GM12878 (cell line): Measurements from ENCODE around the gene MBOAT1. TPM values are rescaled to one million over a fixed set of nuclear protein-coding genes. Genes with fewer than 3 reads are reported as not detected.

ENCODE experiments used
- ATAC-seq: fragments of 200-7000 bp; cut with Tn5 transposase; 3 replicates; pipeline ENCODE4 v1.9.1; 2020; ENCODE audit warnings: mild to moderate bottlenecking, moderate library complexity
- BruUV-seq: library from RNA; stranded (reverse); fragments of 400-500 nt; replicated peaks from 2 replicates; lab custom pipeline; 2021; lab: Mats Ljungman, UMichigan
- CTCF ChIA-PET: fragments of 300-600 bp; sonication (Branson Sonifier 250); formaldehyde crosslinking; extraction: SDS; loops from one replicate; lab custom pipeline; 2021; ENCODE audit warnings: inconsistent platforms; lab: Yijun Ruan, JAX
- POLR2A ChIA-PET: fragments of 350-600 bp; formaldehyde crosslinking; extraction: SDS; loops from one replicate; lab custom pipeline; 2021; ENCODE audit warnings: inconsistent platforms; lab: Charles Lee
- RAD21 ChIA-PET: fragments of 300-600 bp; sonication (Branson Sonifier 250); formaldehyde crosslinking; loops from one replicate; lab custom pipeline; 2023; ENCODE audit warnings: antibody characterized with exemption; ENCODE audit not compliant: unreplicated experiment; lab: Charles Lee
- SMC1A ChIA-PET: fragments of 300-600 bp; sonication (Branson Sonifier 250); formaldehyde crosslinking; loops from one replicate; lab custom pipeline; 2023; ENCODE audit not compliant: unreplicated experiment, uncharacterized antibody; lab: Charles Lee
- DNase-seq: peaks from one replicate; pipeline ENCODE4 v3.0.0-alpha.2; 2011; ENCODE audit warnings: low read depth, low spot score
- FAIRE-seq: peaks from 3 replicates; lab custom pipeline; 2011; peaks lifted over from hg19 to GRCh38; lab: Jason Lieb, UNC
- H2AFZ ChIP-seq: 2 replicates; pipeline ENCODE4 v1.6.0; 2011; ENCODE audit warnings: low read depth, low read length, control low read depth; ENCODE audit not compliant: control insufficient read depth
- H3K27ac ChIP-seq: 2 replicates; pipeline ENCODE4 v1.5.1; 2011; ENCODE audit warnings: control low read depth; ENCODE audit not compliant: control insufficient read depth, insufficient read depth
- H3K27me3 ChIP-seq, 2 experiments: replicated peaks in 1 of 2; 2 replicates each; pipeline versions ENCODE4 v1.6.0 to v1.6.1; 2011; ENCODE audit warnings: low read length in 1 of 2; ENCODE audit not compliant: control insufficient read depth in 2 of 2, insufficient read depth in 2 of 2
- H3K36me3 ChIP-seq, 2 experiments: 2 replicates each; pipeline ENCODE4 v1.5.1; 2011; ENCODE audit warnings: low read length in 1 of 2; ENCODE audit not compliant: control insufficient read depth in 2 of 2, insufficient read depth in 2 of 2
- H3K4me1 ChIP-seq: 2 replicates; pipeline ENCODE4 v1.6.1; 2011; ENCODE audit warnings: mild to moderate bottlenecking, low read length, moderate library complexity, mixed read lengths; ENCODE audit not compliant: control insufficient read depth, insufficient read depth
- H3K4me2 ChIP-seq: 2 replicates; pipeline ENCODE4 v1.6.0; 2011; ENCODE audit warnings: control low read depth; ENCODE audit not compliant: control insufficient read depth, insufficient read depth
- H3K4me3 ChIP-seq: fragments of 200-600 bp; sonication (generic); 2 replicates; pipeline ENCODE4 v1.5.1; 2016
- H3K79me2 ChIP-seq: 2 replicates; pipeline ENCODE4 v1.6.0; 2011; ENCODE audit warnings: low read length; ENCODE audit not compliant: control insufficient read depth, insufficient read depth
- H3K9ac ChIP-seq: 2 replicates; pipeline ENCODE4 v1.8.0; 2011; ENCODE audit warnings: low read length, control low read depth, mixed read lengths; ENCODE audit not compliant: control insufficient read depth, insufficient read depth
- H3K9me3 ChIP-seq: replicated peaks from 3 replicates; pipeline ENCODE4 v1.5.1; 2011; ENCODE audit warnings: mild to moderate bottlenecking, low read length; ENCODE audit not compliant: control insufficient read depth, insufficient read depth
- H4K20me1 ChIP-seq: 2 replicates; pipeline ENCODE4 v1.6.0; 2011; ENCODE audit not compliant: control insufficient read depth, insufficient read depth
- KLF5 ChIP-seq: fragments of 450-650 bp; IDR thresholded peaks from 2 replicates; pipeline ENCODE4 v1.6.1; 2014; ENCODE audit warnings: mild to moderate bottlenecking; ENCODE audit not compliant: partially characterized antibody
- POU2F2 ChIP-seq: IDR thresholded peaks from 3 replicates; pipeline ENCODE4 v1.6.1; 2011; ENCODE audit warnings: low read depth, mild to moderate bottlenecking, low read length, borderline replicate concordance
- RAD51 ChIP-seq: fragments of 450-650 bp; IDR thresholded peaks from 2 replicates; pipeline ENCODE4 v1.6.1; 2016; ENCODE audit warnings: moderate library complexity, mild to moderate bottlenecking, inconsistent platforms
- SIX5 ChIP-seq: IDR thresholded peaks from 2 replicates; pipeline ENCODE4 v1.6.1; 2011; ENCODE audit warnings: mild to moderate bottlenecking, low read depth, low read length, moderate library complexity; ENCODE audit not compliant: severe bottlenecking
- WGBS: methylation state at CpG from one replicate; pipeline ENCODE4 v1.1.6; 2016; ENCODE audit warnings: low lambda C conversion rate; ENCODE audit not compliant: insufficient replicate concordance, insufficient coverage; ENCODE audit errors: missing lambda C conversion rate; 5-methylcytosine and 5-hydroxymethylcytosine counted together
- in situ Hi-C: fragments of 300-500 bp; cut with MboI; formaldehyde crosslinking; loops from 9 replicates; pipeline ENCODE4 v1.14.3; 2018; ENCODE audit warnings: mixed read lengths
- intact Hi-C: fragments of 100-400 bp; cut with micrococcal nuclease; formaldehyde crosslinking; loops from one replicate; pipeline ENCODE4 v1.14.2; 2022; ENCODE audit not compliant: unreplicated experiment
- polyA plus RNA-seq, 11 experiments: library from polyadenylated mRNA; depleted of rRNA in 4 of 11; unstranded in 6 of 11; stranded (reverse) in 5 of 11; fragments of >200 nt; fragmentation: Nextera tagmentation in 4 of 11; fragmentation: Illumina TruSeq in 1 of 11; extraction: Ambion mirVana in 4 of 11; extraction: Trizol in 1 of 11; gene quantifications; 1 replicate in 1 of 11; 2 replicates in 10 of 11; pipeline versions ENCODE4 v1.2.1 to v1.2.3, GENCODE V29; 2011 to 2016; ENCODE audit warnings: inconsistent platforms in 2 of 11, missing spikeins in 2 of 11, low read depth in 1 of 11
- total RNA-seq, 4 experiments: library from RNA; depleted of rRNA in 3 of 4; stranded (reverse); fragments of >200 nt in 3 of 4; fragmentation: Illumina TruSeq in 1 of 4; extraction: Trizol in 1 of 4; gene quantifications; 2 replicates each; pipeline versions ENCODE4 v1.2.1 to v1.2.3, GENCODE V29; 2013 to 2021
- TF ChIP-seq, protein P1 (sequence below): IDR thresholded peaks from 2 replicates; pipeline ENCODE4 v1.6.1; 2011; ENCODE audit warnings: low read depth, low read length, improper control_type of control experiment, borderline replicate concordance
- TF ChIP-seq, protein P2 (sequence below): IDR thresholded peaks from 2 replicates; pipeline ENCODE4 v1.6.1; 2011; ENCODE audit warnings: borderline replicate concordance, low read depth, mild to moderate bottlenecking, moderate library complexity, mixed read lengths, low read length; ENCODE audit not compliant: insufficient read depth; ENCODE audit errors: extremely low read length
- TF ChIP-seq, protein P3 (sequence below): IDR thresholded peaks from 2 replicates; pipeline ENCODE4 v1.6.1; 2012; ENCODE audit warnings: low read depth, low read length, improper control_type of control experiment

Gene MBOAT1
- total and polyA plus RNA-seq, 10 of the 15 experiments (the other 5 are each of a cell fraction or from before 2014, with no cell fraction given): 0.39 to 21.0 (median 11.6) TPM

DNA sequence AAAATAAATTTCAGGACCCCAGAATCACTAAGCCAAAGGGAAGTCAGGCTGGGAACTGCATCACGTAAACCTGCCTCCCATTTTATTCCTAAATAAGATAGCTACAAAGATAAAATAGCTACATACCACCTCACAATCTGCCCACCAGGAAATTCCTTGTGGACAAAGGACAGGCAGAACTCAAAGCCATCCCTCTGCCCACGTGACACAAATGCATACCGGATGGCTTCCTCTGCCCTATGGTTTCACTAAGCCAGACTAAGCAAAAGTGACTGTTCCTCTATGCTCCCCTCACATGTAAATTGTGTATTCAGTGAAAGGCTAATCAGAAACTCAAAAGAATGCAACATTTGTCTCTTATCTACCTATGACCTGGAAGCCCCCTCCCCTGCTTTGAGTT is 15.0 kb downstream of the MBOAT1 start:
- ChIA-PET RAD21 (interaction anchor here (1.6 kb wide), 1 partner anchor 13 kb away, joined by 5 read pairs; no protein-coding TSS in a partner anchor), CTCF (interaction anchor here (0.8 to 2.8 kb wide), 2 partner anchors 11 to 71 kb away, joined by 3 to 11 read pairs; no protein-coding TSS in a partner anchor), SMC1A (interaction anchor here (2.1 to 8.8 kb wide), 4 partner anchors 10 to 17 kb away, joined by 4 to 64 read pairs (median 13); partner anchors contain the start of gene MBOAT1), POLR2A (interaction anchor here (0.9 to 1.5 kb wide), 2 partner anchors 16 to 23 kb away, joined by 3 to 4 read pairs; no protein-coding TSS in a partner anchor)
- Histone ChIP-seq H4K20me1 (no peaks in the 10 kb centered on the region), H2AFZ (no peak overlapping the region), H3K4me3 (no peak overlapping the region), H3K79me2 (peaks cover 29% of the 10 kb centered on the region), H3K27me3 (no peaks in the 10 kb centered on the region), H3K4me1 (peaks cover 38% of the 10 kb centered on the region), H3K9ac (no peak overlapping the region), H3K36me3 (no peaks in the 10 kb centered on the region), H3K4me2 (no peak overlapping the region), H3K9me3 (no peaks in the 10 kb centered on the region; the same call in 2 of the 3 replicates), H3K27ac (peak overlapping the region; percentile 38)
- 69% methylated on average over 3 of the region's 3 CpGs for WGBS
- BruUV-seq: no TSS peak
- TF ChIP-seq SIX5 (no peak), RAD51 (peak; percentile 88), KLF5 (no peak), POU2F2 (peak; percentile 52; the same call in 1 of the 3 replicates)
- TF ChIP-seq, protein P1, sequence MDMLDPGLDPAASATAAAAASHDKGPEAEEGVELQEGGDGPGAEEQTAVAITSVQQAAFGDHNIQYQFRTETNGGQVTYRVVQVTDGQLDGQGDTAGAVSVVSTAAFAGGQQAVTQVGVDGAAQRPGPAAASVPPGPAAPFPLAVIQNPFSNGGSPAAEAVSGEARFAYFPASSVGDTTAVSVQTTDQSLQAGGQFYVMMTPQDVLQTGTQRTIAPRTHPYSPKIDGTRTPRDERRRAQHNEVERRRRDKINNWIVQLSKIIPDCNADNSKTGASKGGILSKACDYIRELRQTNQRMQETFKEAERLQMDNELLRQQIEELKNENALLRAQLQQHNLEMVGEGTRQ: peak; percentile 14; the same call in 1 of the 2 replicates
- TF ChIP-seq, protein P2, sequence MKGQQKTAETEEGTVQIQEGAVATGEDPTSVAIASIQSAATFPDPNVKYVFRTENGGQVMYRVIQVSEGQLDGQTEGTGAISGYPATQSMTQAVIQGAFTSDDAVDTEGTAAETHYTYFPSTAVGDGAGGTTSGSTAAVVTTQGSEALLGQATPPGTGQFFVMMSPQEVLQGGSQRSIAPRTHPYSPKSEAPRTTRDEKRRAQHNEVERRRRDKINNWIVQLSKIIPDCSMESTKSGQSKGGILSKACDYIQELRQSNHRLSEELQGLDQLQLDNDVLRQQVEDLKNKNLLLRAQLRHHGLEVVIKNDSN: peak; percentile 63
- TF ChIP-seq, protein P3, sequence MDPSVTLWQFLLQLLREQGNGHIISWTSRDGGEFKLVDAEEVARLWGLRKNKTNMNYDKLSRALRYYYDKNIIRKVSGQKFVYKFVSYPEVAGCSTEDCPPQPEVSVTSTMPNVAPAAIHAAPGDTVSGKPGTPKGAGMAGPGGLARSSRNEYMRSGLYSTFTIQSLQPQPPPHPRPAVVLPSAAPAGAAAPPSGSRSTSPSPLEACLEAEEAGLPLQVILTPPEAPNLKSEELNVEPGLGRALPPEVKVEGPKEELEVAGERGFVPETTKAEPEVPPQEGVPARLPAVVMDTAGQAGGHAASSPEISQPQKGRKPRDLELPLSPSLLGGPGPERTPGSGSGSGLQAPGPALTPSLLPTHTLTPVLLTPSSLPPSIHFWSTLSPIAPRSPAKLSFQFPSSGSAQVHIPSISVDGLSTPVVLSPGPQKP: no peak
- ATAC-seq (peak; percentile 41), FAIRE-seq (no peak), DNase-seq (no peak)
- intact Hi-C loops (no loop called here), in situ Hi-C loops (no loop called here)
